GM19468 (cell line): ENCODE measurements around the gene ASMT.
"Not testable (repeated sequence)": the region's sequence is repeated elsewhere in the genome, so short reads cannot be mapped to it uniquely, and the experiment has no call there.

Experiments used
- ATAC-seq: cut with Tn5 transposase; IDR thresholded peaks from one replicate; pipeline ENCODE4 v1.9.1; 2021; ENCODE audit warnings: mild to moderate bottlenecking, moderate library complexity, moderate number of reproducible peaks; ENCODE audit not compliant: unreplicated experiment; ENCODE audit errors: extremely low read depth

The ASMT gene

GRCh38 chrX:1614927-1615326, at the start of gene ASMT:
ASMT (plus strand) TSS chrX:1615059; CDS start chrX:1615200, 141 bp downstream.
- ATAC-seq = no peak

GRCh38 chrX:1574181-1574580, 40.7 kb upstream of the ASMT start:
- ATAC-seq = not testable (repeated sequence)

- no peak for ATAC-seq
These were observed 38.5 kb upstream of the ASMT start for GRCh38 chrX:1576201-1576992.

GRCh38 chrX:1577845-1578244, 37.0 kb upstream of the ASMT start:
- no peak for ATAC-seq

- no peak for ATAC-seq
These were observed 36.2 kb upstream of the ASMT start for GRCh38 chrX:1578511-1579173.

- no peak for ATAC-seq
These were observed 33.7 kb upstream of the ASMT start for GRCh38 chrX:1581132-1581531.

- no peak for ATAC-seq
These were observed 32.0 kb upstream of the ASMT start for GRCh38 chrX:1582686-1583437.

GRCh38 chrX:1584237-1585011, 30.4 kb upstream of the ASMT start:
- ATAC-seq = no peak

GRCh38 chrX:1587161-1587560, 27.7 kb upstream of the ASMT start:
- ATAC-seq = no peak

GRCh38 chrX:1589356-1590130, 25.3 kb upstream of the ASMT start:
- ATAC-seq = no peak

GRCh38 chrX:1591102-1591862, 23.6 kb upstream of the ASMT start, which contains the start of gene AKAP17A:
AKAP17A (plus strand) TSS chrX:1591604; CDS start chrX:1593463, 1,859 bp downstream.
- ATAC-seq = peak; percentile 68

GRCh38 chrX:1591863-1592469, 22.9 kb upstream of the ASMT start:
- no peak for ATAC-seq

- ATAC-seq = peak; percentile 53
These were observed 22.3 kb upstream of the ASMT start for GRCh38 chrX:1592470-1593142.

GRCh38 chrX:1593286-1594271, 21.3 kb upstream of the ASMT start:
- ATAC-seq = no peak

GRCh38 chrX:1595711-1596060, 19.2 kb upstream of the ASMT start:
- ATAC-seq = no peak

GRCh38 chrX:1596676-1597344, 18.0 kb upstream of the ASMT start:
- ATAC-seq = no peak
